Fibroblast of upper back skin (primary cell): ENCODE results near the gene TMEM132D.

ENCODE experiments used
- DNase-seq: peaks from one replicate; pipeline ENCODE4 v3.0.0-alpha.2; 2013

TMEM132D gene

DNA sequence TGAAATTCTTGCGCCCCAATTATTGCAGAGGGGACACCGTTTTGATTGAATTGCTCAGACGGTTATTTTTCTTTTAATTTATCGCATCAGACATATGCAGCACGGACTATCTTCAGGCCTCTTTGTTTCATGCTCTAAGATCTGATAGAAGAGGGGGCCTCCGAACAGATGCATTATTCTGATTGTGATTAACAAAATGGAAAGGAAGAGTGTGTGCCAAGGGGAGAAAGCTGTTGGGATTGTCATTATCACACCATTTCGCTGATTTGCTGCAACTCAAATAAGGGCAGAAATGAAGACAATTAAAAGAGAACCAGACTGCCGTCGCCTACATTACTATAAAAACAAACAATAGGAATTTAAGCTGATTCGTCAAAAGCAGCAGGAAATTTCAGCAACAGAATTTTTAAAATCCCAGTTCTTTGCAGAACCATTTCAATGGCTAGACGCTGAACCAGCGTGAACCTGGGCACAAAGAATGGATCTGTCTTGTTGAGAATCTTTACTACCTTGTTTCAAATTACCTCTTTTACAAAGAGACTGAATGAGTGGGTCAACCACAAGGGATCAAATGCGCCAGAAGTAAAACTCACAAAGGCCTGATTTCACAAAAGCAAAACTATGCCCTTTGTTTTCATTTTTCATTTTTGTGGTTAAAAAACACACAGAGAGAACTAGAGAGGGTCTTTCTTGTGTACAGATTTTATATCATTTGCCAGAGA is 30.6 kb downstream of the TMEM132D start:
- no peak for DNase-seq

DNA sequence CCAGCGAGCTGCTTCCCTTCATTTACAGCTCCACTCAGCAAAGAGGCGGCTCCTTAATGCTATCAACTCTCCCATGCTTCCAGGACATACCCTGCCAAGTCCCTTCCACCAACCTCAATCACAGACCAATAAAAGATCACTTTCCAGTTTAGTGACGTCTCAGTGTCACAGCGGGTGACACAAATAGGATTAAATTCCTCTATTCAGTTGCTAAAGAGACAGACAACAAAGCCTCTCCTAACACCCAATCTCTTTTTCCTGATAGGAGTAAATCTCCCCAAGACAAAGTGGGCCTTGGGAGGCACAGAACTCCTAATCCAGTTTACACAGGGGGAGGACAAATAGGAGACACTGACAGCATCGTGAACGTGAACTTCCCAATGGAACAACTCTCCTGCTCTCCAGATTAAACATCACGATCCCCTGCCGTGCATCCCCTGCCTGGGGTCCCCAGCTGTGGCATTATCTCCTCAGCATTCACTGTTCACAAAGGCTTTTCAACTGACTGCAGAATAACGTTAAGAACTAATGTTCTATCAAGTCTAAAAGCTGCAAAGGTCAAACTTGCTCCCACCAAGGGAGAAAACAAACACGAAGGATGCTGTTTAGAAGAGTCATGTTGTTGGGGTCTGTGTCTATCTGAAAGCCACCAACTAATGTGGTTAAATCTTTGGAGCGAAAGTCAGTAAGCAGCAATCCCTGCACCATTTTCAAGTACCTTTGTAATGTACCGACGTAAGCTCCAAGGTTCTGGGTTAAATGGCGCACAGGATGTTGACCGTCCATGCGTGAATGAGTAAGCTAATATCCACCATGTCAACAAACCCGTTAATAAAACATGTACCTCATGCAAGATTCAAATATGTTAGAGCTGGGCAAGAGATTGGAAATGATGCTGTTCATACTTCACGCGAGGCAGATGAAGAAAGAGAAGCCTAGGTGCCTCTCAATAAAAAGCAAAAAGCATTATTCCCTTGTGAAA is 31.5 kb downstream of the TMEM132D start:
- DNase-seq: no peak

DNA sequence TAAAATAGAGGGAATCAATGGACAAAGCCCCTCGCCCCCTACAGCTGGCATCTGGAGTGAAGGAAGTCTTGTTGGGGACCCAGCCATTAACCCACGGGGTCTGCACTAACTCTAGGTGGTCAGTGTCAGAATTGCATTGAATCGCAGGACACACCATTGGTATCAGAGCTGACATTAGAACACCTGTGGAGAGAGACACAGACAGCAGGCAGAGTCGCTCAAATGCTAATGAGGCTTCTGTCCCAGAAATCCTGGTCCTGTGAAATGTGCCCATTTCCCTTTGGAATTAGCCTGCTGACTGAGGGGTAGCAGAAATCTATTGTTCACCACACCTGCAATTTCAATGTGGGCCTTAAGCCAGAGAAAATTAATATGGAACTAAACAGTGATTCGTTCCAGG is 33.0 kb downstream of the TMEM132D start:
- no peak for DNase-seq

DNA sequence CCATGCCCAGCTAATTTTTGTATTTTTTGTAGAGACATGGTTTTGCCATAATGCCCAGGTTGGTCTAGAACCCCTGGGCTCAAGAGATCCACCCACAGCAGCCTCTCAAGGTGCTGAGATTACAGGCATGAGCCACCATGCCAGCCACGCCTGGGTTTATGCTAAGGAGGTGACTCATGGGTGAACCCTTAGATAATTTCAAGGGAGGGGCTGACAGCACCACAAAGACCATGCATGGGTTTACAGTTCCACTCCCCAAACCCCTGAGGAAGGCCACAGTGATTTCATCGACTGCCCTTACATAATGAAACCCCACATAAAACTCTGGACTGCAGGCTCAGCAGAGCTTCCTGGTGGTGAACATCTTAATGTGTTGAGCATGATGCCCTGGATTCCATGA is 33.7 kb downstream of the TMEM132D start:
- DNase-seq: no peak

DNA sequence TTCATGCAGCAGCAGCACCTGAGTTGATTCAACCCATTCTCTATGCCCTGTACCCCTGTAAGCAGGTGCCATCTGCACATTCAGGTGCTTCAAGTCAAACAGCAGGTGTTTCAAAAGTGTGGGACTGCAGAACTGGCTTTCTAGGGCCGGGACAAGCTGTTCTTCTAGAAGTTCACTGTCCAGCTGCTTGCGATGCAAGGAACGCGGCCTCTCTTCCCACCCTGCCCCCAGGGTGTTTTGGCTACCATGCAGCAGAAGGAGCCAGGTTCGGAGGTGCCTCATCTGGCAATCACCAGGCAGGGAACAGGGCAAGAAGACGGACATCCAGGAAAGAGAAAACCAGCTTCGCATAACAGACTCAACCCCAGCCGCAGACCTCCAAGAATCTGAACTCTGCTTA is 35.2 kb downstream of the TMEM132D start:
- no peak for DNase-seq

DNA sequence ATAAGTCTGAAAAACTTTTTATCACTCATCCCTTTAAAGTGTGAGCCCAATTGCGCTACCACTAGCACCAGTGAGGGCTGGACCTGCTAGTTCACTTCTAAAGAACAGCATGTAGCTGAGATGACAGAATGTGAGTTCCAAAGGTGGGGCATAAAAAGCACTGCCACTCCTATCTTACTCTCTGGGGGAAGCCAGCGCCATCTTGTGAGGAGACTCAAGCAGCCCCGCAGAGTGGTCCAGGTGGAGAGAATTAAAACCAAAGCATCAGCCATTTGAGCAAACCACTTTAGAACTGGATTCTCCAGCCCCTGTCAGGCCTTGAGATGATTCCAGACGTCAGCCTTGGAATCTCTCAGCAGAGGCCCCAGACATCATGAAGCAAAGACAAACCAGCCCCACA is 39.9 kb downstream of the TMEM132D start:
- DNase-seq: no peak

DNA sequence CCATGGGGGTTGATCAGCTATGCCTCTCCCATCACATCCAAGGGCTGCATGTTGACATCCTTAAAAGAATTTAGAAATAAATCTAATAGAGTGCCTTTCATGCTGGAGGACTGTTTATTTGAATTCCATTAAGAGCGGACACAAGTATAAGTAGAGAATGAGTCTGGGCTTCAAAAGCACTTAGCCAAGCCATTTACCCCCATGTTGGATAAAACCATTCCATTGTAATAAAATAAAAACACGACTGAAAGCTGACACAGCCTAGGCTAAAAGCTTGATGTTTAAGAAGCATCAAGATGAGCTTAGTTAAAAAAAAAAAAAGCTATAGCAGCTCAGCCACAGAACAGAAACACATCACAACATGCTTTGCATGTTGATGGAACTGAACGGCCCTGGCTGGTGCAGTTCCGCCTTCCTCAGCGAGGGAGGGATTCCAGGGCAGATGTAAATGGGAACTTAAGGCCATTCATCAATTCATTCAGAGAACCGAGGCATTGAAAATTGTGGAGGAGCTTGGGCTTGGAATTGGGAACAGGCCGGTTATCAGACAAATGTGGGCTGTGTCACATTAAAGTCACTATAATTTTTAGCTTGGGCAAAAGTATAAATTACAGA is 41.2 kb downstream of the TMEM132D start:
- no peak for DNase-seq

DNA sequence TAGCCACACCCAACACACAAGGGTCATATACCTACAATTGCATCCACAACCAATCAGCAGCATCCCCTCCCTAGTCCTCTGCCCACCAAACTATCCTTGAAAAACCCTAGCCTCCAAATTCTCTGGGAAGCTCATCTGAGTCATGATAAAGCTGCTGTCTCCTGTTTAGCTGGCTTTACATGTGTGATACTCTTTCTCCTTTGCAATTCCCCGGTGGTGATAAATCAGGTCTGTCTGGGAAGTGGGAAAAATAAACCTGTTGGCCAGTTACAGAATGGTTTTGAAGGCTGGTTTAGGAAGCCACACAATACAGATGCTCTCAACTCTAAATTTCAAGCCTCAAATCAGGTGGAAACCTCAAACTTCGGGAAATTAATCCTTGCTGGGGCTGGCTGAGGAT is 41.9 kb downstream of the TMEM132D start:
- no peak for DNase-seq

DNA sequence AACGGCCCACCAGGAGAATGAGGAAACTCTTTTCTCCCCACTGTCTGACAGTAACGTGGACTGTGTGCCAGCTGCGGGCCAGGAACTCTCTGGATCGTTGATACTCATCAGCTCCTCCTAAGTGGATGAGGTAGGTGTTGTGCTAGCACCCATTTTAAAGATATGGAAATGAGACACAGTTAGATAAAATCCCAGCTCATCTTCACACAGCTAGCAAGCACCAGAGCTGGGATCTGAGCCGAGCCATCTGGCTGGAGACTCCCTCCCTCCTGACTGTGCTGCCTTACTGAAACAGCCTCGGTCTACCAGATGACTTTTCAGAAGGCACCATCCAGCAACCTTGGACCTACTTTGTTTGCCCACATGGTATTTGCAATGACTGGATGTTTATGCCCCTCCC is 49.2 kb downstream of the TMEM132D start:
- no peak for DNase-seq

DNA sequence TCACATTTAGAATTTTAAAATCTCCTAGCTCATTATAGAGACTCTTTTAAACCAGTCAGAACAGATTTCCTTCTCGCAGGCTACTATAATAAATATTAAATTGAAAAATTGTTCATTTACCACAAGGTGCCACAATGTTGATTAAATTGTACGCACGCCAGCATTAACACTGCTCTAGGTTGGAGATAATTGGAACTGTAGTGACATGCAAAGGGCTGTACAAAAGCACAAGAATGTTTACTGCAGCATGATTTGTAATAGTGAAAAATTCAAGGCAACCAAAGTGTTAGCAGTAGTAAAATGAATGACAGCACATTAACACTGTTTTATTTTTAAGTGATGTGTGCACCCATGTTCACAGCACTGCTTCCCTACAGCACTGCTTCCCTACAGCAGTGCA is 52.5 kb downstream of the TMEM132D start:
- DNase-seq: no peak

DNA sequence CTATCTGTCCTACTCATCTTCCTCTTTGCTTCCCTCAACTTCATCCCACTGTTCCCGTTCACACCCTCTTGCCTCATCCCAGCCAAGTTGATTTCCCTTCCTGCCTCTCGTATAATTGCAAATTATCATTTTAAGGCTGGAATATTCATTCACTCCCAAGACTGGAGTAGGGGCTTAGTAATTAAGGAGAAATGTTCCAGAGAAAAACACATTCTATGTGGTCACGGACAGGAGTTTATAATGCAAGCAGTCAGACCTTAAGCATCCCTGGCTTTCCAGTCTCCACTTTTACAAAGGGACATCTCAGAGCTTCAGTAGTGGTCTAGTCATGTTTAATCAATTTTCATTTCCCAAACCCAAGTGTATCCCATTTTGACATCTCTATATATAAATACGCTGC is 54.9 kb downstream of the TMEM132D start:
- DNase-seq: no peak

DNA sequence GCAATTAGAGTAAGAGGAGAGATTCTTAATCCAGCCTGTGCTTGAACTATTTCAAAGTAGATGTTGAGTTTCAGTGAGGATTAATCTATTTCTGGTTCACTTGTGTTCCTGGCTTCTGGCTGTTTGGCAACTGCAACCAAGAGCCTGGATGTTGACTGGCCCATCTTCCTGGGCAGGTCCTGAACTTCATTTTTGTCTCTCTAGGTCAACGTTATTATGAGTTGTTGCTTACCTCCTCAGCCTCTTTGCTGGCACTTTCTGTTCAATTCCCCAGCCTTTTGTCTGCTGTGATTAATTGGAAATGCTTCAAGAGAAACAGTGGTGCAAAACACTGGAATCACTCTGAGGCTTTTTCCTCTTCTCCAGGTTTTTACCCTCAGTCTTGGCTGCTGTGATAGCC is 56.8 kb downstream of the TMEM132D start:
- DNase-seq: no peak

DNA sequence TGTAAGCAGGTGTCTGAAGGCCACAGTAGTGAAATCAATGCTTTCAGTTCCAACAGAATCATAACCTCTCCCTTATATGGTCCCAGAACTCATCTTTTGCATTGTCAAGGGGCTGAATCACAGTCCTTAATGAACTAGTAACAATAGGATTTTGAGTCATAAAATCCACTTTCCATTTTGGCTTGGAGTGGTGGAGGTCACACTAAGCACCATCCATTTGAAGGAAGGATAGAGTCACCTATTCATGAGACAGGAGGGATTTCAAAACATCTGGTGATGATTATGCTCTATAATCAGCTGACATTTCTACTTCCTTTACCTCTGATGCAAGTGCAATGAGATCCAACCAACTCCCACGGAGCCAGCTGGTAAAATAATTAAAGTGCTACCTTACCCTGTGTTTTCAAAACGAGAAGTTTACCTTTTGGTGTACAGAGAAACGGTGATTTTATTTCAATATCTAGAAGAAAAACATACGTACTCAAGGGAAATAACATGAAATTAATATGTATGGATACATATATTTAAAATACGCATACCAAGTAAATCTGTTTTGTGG is 59.1 kb downstream of the TMEM132D start:
- peak; percentile 65 for DNase-seq

DNA sequence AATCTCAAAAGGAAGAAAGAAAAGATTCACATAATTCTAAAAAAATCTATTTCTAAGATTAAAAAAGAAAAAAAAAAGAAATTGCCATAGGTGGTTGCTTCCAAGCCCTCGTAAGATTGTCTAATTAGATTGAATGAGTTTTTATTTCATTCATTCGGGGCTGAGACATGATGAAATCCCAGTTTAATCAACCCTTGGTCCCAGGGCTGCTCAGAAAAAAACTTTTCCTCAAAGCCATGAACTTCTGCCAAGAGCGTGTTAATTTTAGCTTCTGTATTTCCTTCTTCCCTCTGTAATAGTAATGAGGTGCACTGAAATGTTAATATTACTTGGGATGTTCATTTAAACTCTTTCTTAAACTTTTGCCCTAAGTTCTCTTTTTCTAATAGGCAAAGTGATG is 62.6 kb downstream of the TMEM132D start:
- DNase-seq: no peak

DNA sequence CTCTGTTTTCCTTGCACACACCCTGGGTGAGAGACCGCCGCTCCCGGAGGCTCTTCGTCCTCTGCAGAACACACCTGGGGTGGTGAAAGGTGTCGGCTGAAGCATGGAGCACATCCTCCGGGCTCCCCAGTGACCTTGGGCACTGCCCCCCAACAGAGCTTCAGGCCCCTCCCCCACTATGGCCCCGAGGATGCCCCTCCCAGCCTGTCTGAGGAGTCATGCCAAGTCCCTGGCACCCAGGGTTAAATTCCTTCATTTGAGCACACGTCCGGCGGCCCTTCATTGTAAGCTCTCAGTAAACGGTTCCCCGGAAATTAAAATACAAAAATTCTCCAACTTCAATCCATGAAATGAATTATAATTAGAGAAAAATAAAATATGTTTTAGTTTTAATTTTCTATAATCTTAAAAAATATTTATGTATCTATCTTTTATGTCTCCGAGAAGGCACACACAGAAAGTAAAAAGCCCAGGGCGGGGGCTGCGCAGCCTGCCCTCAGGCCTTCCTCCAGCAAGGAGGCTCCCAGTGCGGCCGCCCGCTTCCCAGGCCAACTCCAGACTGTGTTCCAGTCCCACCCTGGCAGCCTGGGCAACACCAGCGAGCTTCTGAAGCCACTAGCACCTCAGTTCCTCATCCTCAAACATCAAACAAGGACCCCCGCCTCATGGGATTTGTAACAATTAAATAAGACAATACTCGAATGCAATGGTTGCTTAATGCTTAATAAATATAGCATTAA is 63.5 kb downstream of the TMEM132D start:
- no peak for DNase-seq

DNA sequence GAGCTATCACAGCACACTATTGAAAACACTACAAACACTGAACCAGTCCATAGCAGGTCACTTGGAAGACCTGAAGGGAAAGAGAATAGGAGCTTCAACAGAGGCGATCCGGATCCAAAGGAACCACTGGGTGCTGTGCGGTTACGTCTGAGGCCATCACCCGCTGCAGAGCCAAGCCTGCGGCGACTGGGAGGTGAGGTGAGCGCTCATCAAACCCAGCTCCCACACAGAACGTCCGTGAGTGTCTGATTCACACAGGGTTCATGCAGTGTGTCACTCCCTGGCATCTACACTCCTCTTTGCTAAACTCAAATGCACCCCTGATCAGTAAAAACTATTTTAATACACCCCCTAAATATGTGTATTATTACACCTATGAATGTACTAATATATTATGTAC is 64.1 kb downstream of the TMEM132D start:
- no peak for DNase-seq

DNA sequence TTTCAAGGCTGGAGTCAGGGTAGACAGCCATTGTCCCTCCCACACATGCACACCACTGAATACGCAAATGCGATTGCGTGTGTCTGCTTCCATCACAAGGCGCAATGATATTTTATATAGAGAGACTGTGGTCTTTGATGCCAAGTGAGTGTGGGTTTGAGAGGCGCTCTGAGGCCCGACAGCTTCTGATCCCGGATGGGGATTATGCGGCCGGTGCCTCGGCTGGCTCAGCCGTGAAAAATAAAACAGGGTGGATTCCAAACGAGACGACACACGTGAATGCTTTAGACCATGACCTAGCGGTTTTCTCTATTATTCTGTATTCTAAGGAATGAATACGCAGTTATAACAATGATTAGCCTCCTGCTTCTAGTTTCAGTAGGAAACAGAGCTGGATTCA is 72.5 kb downstream of the TMEM132D start:
- no peak for DNase-seq

DNA sequence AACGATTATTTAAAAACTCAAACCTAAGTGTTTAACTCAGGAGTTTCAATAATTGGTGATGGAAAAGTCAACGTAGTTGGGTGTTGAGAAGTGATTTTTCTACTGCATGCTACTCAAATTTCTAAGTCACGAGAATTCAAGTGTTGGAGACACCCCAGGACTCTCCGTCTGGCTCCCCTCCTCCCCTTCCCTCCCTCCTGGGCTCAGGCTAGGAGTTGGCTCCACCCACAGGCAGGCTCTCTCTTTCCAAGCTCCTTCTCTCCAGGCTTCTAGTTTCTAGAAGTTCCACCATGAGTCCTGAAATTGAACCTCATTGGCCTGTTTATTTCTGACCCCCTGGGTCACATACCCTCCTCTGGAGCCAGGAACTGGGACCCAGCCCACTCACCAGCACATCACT is 73.0 kb downstream of the TMEM132D start:
- DNase-seq: no peak

DNA sequence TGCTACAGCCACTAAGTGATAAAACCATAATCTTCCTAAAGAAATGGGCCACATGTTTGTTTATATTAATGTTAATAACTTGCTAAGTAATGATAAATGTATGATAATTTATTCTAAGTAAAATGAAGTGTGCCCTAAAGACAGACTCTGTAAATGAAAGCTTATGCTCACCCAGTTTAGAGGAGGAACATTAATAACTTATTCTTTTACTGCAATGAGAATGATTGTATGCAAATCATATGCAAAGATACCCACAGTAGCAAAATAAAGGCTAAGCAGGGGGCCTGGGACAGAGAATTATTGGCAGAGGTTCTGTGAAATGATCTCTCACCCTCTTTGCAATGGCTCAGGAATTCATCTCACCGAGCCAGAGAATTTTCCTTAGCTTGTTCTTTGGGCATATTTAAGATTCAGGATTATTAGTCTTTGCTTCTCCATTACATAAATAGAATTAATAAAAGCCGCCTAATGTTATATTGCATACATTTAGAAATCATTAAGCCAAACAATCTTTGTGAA is 75.9 kb downstream of the TMEM132D start:
- DNase-seq: no peak

DNA sequence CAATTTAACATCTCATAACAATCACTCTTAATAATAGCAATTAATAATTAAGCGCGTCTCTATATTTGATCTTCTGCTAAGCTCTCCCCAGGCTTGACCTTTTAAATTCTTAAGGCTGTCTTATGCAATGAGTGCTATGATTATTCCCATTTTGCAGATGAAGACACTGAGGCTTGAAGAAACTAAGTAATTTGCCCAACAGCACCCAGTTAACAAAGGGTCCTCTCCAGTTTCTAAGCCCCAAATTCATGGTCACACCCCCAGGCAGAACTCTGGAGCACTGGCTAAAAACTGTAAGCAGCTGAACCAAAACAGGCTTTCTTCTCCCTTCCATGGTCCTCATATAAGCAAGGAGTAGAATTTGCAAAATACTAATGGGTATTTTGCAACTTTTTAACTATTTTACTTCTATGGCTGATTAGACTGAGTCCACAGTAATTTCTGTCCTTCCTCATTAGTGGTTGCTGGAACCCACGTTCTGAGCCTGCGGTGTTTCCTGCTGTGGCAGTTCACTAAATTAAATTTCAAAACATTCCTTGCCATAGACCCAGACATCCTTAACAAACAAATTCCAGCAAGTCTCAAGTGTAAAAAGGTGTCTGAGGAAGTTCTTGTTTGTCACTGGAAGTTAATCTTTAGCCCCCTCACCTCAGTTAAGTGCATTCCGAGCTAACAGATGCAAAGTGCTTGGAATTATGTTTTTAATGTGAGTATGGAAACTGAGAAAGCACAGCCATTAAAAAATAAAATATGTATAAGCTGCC is 76.5 kb downstream of the TMEM132D start:
- no peak for DNase-seq

DNA sequence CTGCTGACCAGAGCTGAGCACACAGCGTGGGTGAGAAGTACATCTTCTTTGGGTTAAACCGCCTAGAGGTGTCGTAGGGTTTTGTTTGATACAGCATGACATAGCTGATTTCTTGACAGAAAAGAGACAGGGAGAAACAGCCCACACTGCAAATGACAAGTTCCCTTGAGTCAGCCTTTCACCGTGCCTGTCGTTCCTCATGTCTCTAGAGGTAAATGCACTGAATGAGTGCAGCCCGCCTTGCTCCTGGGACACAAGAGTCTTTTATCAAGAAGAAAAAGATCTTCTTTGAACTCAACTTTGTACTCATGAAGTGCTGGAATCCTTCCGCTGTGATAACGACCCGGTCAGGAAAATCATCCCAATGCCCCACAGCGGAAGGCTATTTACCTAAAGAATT is 77.6 kb downstream of the TMEM132D start:
- DNase-seq: no peak

DNA sequence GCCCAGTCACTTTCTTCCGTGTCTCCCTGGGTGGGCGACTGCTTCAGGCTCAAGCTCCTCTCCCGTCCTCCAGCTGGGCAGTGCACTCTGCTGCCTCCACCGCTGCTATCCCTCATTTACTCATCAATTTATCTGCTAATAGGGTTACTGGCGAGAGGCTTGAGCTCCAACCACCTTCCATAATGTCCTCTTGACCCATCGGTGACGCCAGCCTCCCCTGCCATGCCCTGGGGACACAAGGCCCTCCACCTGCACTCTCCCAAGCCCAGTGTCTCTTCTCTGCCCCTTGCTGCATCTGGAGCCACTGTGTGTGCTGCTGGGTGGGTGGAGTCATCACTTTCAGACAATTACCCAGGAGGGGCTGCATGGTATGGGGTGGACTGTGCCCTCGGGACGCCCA is 78.5 kb downstream of the TMEM132D start:
- DNase-seq: no peak
